HepG2 (cell line): ENCODE results near the gene THOC6. TPM values are rescaled to one million over a fixed set of nuclear protein-coding genes. Genes with fewer than 3 reads are reported as not detected.

Experiments
- CCAR2 ChIP-seq: fragments of 200-400 bp; formaldehyde crosslinking; optimal IDR thresholded peaks from 2 replicates; pipeline ENCODE3; 2018; ENCODE audit warnings: low read depth, mild to moderate bottlenecking, low read length, moderate library complexity
- DNMT3B ChIP-seq: conservative IDR thresholded peaks from 2 replicates; pipeline ENCODE4 v1.6.1; 2016; ENCODE audit warnings: missing biosample characterization, control low read depth
- FOXJ3 ChIP-seq: sonication (generic); formaldehyde crosslinking; IDR thresholded peaks from 2 replicates; pipeline ENCODE4 v1.4.0; 2020; ENCODE audit warnings: missing genetic modification reagents, mild to moderate bottlenecking, borderline replicate concordance
- GATA4 ChIP-seq: sonication (generic); IDR thresholded peaks from 2 replicates; pipeline ENCODE4 v1.6.1; 2016; ENCODE audit warnings: antibody characterized with exemption, low read depth, borderline replicate concordance
- GLI4 ChIP-seq: sonication (generic); formaldehyde crosslinking; IDR thresholded peaks from 2 replicates; pipeline ENCODE4 v1.5.1; 2020; ENCODE audit warnings: missing genetic modification reagents, mild to moderate bottlenecking, moderate library complexity, borderline replicate concordance
- GTF2F1 ChIP-seq: fragments of 150-350 bp; IDR thresholded peaks from 2 replicates; pipeline ENCODE4 v1.6.1; 2014; ENCODE audit warnings: low read length
- IKZF1 ChIP-seq: fragments of 450-650 bp; IDR thresholded peaks from 2 replicates; pipeline ENCODE4 v1.7.1; 2016
- ISX ChIP-seq: sonication (generic); formaldehyde crosslinking; conservative IDR thresholded peaks from 2 replicates; pipeline ENCODE4 v1.5.0; 2020; ENCODE audit warnings: missing genetic modification reagents
- NFATC3 ChIP-seq: sonication (generic); formaldehyde crosslinking; IDR thresholded peaks from 2 replicates; pipeline ENCODE4 v1.5.1; 2020; ENCODE audit warnings: mild to moderate bottlenecking, missing genetic modification reagents
- PAWR ChIP-seq: sonication (generic); formaldehyde crosslinking; IDR thresholded peaks from 2 replicates; pipeline ENCODE4 v1.4.0; 2020; ENCODE audit warnings: missing genetic modification reagents, mild to moderate bottlenecking, borderline replicate concordance
- PHB2 ChIP-seq: fragments of 450-650 bp; IDR thresholded peaks from 2 replicates; pipeline ENCODE4 v1.6.1; 2018; ENCODE audit not compliant: partially characterized antibody
- PRPF4 ChIP-seq: fragments of 200-400 bp; formaldehyde crosslinking; IDR thresholded peaks from 2 replicates; pipeline ENCODE4 v1.6.1; 2016; ENCODE audit warnings: low read length, low read depth; ENCODE audit not compliant: poor library complexity, severe bottlenecking
- RARA ChIP-seq: IDR thresholded peaks from 2 replicates; pipeline ENCODE4 v1.6.1; 2016; ENCODE audit warnings: missing genetic modification reagents, missing compliant biosample characterization
- SP2 ChIP-seq: sonication (generic); formaldehyde crosslinking; IDR thresholded peaks from 2 replicates; pipeline ENCODE4 v1.5.1; 2020; ENCODE audit warnings: mild to moderate bottlenecking, missing genetic modification reagents
- ZMYM3 ChIP-seq: sonication (generic); formaldehyde crosslinking; IDR thresholded peaks from 2 replicates; pipeline ENCODE4 v1.5.1; 2020; ENCODE audit warnings: mild to moderate bottlenecking, missing genetic modification reagents
- ZNF260 ChIP-seq: sonication (generic); formaldehyde crosslinking; IDR thresholded peaks from 2 replicates; pipeline ENCODE4 v1.4.0; 2020; ENCODE audit warnings: missing genetic modification reagents, low read depth, mild to moderate bottlenecking, borderline replicate concordance
- ZNF549 ChIP-seq: sonication (generic); formaldehyde crosslinking; IDR thresholded peaks from 2 replicates; pipeline ENCODE4 v1.5.0; 2020; ENCODE audit warnings: missing genetic modification reagents
- ZNF557 ChIP-seq: sonication (generic); formaldehyde crosslinking; IDR thresholded peaks from 2 replicates; pipeline ENCODE4 v1.4.0; 2020; ENCODE audit warnings: missing genetic modification reagents
- ZNF7 ChIP-seq: IDR thresholded peaks from 2 replicates; pipeline ENCODE4 v1.6.1; 2016; ENCODE audit warnings: missing biosample characterization, missing genetic modification reagents
- ZNF720 ChIP-seq: sonication (generic); formaldehyde crosslinking; IDR thresholded peaks from 2 replicates; pipeline ENCODE4 v1.4.0; 2020; ENCODE audit warnings: missing genetic modification reagents
- ZNF776 ChIP-seq: sonication (generic); formaldehyde crosslinking; IDR thresholded peaks from 2 replicates; pipeline ENCODE4 v1.4.0; 2020; ENCODE audit warnings: mild to moderate bottlenecking, missing genetic modification reagents
- polyA plus RNA-seq, 8 experiments: library from polyadenylated mRNA; depleted of rRNA in 3 of 8; stranded (reverse) in 7 of 8; unstranded in 1 of 8; fragments of >200 nt; fragmentation: Illumina TruSeq in 4 of 8; extraction: Trizol in 4 of 8; gene quantifications; 2 replicates each; pipeline versions ENCODE4 v1.2.1 to v1.2.3, GENCODE V29; 2011 to 2016; ENCODE audit warnings: low read depth in 4 of 8, missing spikeins in 1 of 8, mixed read lengths in 1 of 8; ENCODE audit not compliant: insufficient read depth in 1 of 8
- total RNA-seq, 5 experiments: library from RNA; depleted of rRNA; stranded (reverse); fragments of >200 nt; fragmentation: Illumina TruSeq; extraction: Trizol; gene quantifications; 2 replicates each; pipeline ENCODE4 v1.2.3, GENCODE V29; 2016; ENCODE audit warnings: low read depth in 1 of 5
- TF ChIP-seq, protein P1 (sequence below): sonication (generic); formaldehyde crosslinking; conservative IDR thresholded peaks from 2 replicates; pipeline ENCODE4 v1.4.0; 2020; ENCODE audit warnings: mild to moderate bottlenecking, missing genetic modification reagents, moderate library complexity
- TF ChIP-seq, protein P2 (sequence below): sonication (generic); formaldehyde crosslinking; IDR thresholded peaks from 2 replicates; pipeline ENCODE4 v1.4.0; 2020; ENCODE audit warnings: missing genetic modification reagents
- TF ChIP-seq, protein P3 (sequence below): sonication (generic); formaldehyde crosslinking; IDR thresholded peaks from 2 replicates; pipeline ENCODE4 v1.8.1; 2023; ENCODE audit warnings: mild to moderate bottlenecking, missing genetic modification reagents, borderline replicate concordance
- TF ChIP-seq, protein P4 (sequence below): IDR thresholded peaks from 2 replicates; pipeline ENCODE4 v1.6.1; 2016; ENCODE audit warnings: low read depth, borderline replicate concordance

THOC6 gene
- total and polyA plus RNA-seq, 2 of the 13 experiments (the other 11 are each of a cell fraction or from before 2014, with no cell fraction given) = 32.1 to 37.0 TPM

DNA sequence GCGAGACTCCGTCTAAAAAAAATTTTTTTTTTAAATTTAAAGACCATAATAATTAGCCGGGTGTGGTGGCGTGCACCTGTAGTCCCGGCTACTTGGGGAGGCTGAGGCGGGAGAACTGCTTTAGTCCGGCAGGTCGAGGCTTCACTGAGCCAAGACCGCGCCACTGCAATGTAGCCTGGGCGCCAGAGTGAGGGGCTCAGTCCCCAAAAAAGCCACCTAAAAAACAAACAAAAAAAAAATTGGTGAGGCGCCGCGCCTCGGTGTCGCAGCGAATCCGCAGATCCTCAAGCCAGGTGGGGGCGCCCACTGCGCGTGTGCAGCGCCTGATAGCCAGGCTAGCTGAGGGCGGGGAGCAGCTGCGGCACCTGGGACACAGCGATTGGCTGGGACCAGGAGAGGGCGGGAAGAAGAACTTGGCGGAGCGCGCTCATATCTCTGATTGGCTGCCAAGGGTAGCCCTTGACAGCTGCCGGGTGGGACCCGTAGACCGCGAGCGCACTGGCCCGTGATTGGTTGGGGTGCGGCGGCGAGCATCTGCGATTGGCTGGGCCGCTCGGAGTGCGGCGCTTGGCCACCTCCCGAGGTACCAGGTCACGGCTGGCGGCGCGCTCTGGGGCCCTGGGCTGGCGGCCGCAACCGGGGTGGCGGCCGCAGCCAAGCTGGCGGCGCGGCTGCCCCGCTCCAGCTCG, 20.1 kb upstream of the THOC6 start (continued):
- TF ChIP-seq NFATC3 (no peak), SP2 (CRISPR knock-in tag) (peak; percentile 96), CCAR2 (no peak), PAWR (CRISPR knock-in tag) (no peak), ZNF557 (no peak), ISX (no peak), ZMYM3 (CRISPR knock-in tag) (peak; percentile 28; the same call in 1 of the 2 replicates), PRPF4 (no peak), PHB2 (no peak), ZNF260 (no peak), GLI4 (no peak), IKZF1 (no peak), ZNF720 (no peak), ZNF776 (CRISPR knock-in tag) (no peak), RARA (CRISPR knock-in tag) (no peak), DNMT3B (CRISPR knock-in tag) (no peak), ZNF7 (CRISPR knock-in tag) (no peak), ZNF549 (CRISPR knock-in tag) (no peak), GATA4 (no peak), FOXJ3 (no peak), GTF2F1 (no peak)
- TF ChIP-seq, protein P1, sequence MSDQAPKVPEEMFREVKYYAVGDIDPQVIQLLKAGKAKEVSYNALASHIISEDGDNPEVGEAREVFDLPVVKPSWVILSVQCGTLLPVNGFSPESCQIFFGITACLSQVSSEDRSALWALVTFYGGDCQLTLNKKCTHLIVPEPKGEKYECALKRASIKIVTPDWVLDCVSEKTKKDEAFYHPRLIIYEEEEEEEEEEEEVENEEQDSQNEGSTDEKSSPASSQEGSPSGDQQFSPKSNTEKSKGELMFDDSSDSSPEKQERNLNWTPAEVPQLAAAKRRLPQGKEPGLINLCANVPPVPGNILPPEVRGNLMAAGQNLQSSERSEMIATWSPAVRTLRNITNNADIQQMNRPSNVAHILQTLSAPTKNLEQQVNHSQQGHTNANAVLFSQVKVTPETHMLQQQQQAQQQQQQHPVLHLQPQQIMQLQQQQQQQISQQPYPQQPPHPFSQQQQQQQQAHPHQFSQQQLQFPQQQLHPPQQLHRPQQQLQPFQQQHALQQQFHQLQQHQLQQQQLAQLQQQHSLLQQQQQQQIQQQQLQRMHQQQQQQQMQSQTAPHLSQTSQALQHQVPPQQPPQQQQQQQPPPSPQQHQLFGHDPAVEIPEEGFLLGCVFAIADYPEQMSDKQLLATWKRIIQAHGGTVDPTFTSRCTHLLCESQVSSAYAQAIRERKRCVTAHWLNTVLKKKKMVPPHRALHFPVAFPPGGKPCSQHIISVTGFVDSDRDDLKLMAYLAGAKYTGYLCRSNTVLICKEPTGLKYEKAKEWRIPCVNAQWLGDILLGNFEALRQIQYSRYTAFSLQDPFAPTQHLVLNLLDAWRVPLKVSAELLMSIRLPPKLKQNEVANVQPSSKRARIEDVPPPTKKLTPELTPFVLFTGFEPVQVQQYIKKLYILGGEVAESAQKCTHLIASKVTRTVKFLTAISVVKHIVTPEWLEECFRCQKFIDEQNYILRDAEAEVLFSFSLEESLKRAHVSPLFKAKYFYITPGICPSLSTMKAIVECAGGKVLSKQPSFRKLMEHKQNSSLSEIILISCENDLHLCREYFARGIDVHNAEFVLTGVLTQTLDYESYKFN (CRISPR knock-in tag) = peak; percentile 39
- TF ChIP-seq, protein P2, sequence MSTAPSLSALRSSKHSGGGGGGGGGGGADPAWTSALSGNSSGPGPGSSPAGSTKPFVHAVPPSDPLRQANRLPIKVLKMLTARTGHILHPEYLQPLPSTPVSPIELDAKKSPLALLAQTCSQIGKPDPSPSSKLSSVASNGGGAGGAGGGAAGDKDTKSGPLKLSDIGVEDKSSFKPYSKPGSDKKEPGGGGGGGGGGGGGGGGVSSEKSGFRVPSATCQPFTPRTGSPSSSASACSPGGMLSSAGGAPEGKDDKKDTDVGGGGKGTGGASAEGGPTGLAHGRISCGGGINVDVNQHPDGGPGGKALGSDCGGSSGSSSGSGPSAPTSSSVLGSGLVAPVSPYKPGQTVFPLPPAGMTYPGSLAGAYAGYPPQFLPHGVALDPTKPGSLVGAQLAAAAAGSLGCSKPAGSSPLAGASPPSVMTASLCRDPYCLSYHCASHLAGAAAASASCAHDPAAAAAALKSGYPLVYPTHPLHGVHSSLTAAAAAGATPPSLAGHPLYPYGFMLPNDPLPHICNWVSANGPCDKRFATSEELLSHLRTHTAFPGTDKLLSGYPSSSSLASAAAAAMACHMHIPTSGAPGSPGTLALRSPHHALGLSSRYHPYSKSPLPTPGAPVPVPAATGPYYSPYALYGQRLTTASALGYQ = no peak; the same call in 1 of the 2 replicates
- TF ChIP-seq, protein P3, sequence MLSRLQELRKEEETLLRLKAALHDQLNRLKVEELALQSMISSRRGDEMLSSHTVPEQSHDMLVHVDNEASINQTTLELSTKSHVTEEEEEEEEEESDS (CRISPR knock-in tag) = no peak
- TF ChIP-seq, protein P4, sequence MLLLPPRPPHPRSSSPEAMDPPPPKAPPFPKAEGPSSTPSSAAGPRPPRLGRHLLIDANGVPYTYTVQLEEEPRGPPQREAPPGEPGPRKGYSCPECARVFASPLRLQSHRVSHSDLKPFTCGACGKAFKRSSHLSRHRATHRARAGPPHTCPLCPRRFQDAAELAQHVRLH (CRISPR knock-in tag) = peak; percentile 76; the same call in 1 of the 2 replicates
